HG03558 (cell line): ENCODE results near the gene MALRD1.
"Not testable (repeated sequence)": the region's sequence is repeated elsewhere in the genome, so short reads cannot be mapped to it uniquely, and the experiment has no call there.

Experiments
- ATAC-seq: cut with Tn5 transposase; IDR thresholded peaks from one replicate; pipeline ENCODE4 v1.9.1; 2021; ENCODE audit warnings: moderate number of reproducible peaks; ENCODE audit not compliant: unreplicated experiment; ENCODE audit errors: extremely low read depth

The MALRD1 gene

DNA sequence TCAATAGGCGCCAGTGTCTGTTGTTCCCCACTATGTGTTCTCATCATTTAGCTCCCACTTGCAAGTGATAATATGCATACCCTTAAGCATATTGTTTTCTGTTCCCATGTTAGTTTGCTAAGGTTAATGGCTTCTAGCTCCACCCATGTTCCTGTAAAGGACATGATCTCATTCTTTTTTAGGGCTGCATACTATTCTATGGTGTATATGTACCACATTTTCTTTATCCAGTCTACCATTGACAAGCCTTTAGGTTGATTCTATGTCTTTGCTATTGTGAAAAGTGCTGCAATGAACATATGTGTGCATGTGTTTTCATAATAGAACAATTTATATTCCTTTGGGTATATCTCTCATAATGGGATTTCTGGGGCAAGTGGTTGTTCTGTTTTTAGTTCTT is 689.8 kb downstream of the MALRD1 start:
- no peak for ATAC-seq

DNA sequence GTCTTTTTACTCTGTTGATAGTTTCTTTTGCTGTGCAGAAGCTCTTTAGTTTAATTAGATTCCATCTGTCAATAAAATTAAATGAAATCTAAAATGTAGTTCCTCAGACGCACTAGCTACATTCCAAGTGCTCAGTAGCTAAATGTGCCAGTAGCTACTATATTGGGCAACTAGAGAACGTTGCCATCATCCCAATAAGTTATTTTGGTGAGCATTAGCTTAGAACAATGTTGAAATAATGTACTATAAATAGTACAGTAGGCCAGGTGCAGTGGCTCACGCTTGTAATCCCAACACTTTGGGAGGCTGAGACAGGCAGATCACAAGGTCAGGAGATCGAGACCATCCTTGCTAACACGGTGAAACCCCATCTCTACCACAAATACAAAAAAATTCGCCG is 690.6 kb downstream of the MALRD1 start:
- ATAC-seq = not testable (repeated sequence)

DNA sequence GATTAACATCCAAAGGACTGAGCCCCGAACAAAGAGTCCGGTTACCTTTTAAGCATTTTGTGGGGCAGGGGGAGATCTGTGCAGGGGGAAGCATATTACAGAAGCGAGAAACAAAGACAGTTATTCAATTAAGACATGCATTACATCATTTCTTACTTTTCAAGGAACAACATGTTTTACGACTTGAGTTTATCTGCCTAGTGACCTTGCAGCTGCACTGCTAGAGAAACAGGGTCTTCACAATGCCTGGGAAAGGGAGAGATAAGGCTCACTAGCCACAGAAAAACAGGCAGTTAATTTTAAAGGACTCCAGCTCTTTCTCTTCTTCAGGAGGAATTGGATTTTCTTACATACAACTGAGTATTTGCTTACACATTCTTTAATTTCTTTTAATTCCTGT is 693.5 kb downstream of the MALRD1 start:
- not testable (repeated sequence) for ATAC-seq

DNA sequence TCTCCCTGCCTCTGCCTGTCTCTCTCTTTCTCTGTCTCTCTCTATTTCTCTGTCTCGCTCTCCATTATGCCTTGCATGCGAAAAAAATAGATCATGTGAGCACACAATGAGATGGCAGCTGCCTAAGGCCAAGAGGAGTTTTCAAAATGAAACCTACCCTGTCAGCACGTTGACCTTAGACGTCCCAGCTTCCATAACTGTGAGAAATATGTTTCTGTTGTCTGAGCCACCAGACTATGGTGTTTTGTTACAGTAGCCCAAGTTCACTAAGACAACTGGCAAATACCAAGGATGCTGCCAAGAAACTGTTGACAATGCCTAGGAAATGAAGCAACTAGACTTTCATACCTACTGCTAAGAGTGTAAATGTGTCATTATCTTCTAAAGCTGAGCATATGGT is 697.1 kb downstream of the MALRD1 start:
- ATAC-seq = no peak

DNA sequence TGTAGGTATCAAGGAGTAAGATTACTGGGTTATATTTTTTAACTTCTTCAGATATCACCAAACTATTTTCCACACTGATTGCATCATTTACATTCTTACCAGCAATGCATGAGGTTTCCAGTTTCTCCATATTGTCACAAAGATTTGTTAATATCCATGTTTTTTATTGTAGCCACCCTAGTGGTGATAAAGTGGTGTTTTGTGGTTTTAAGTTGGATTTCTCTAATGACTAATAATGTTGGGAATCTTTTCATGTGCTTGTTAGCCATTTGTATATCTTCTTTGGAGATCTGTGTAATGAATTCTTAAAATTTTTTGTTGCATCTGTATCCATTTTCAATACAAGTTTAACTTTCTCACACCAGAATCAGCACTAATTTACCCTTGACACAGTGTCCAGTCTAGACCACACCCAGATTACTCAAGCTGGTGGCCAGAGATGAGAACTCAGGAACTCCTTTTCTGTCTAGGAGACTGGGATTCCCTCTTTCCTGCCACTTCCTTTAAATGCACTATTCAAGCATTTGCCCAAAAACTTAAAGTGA is 700.7 kb downstream of the MALRD1 start:
- no peak for ATAC-seq

DNA sequence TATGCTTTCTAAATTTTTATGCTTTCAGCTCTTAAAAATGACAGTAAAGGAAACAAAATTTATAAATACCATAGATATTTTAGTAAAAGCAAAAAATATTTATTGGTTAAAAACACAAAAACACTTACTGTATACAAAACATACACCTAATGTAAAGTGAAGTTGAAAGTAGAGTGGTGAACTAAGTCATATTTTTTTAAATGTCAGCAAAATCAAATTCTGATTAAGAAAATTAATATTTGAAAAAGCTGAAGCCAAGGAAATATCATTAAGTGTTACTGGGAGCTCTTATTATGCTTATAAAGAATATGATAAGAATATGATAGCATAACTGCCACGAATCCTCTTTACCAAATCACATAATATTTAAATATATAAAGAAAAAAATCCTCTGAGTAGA is 702.4 kb downstream of the MALRD1 start:
- ATAC-seq = no peak

DNA sequence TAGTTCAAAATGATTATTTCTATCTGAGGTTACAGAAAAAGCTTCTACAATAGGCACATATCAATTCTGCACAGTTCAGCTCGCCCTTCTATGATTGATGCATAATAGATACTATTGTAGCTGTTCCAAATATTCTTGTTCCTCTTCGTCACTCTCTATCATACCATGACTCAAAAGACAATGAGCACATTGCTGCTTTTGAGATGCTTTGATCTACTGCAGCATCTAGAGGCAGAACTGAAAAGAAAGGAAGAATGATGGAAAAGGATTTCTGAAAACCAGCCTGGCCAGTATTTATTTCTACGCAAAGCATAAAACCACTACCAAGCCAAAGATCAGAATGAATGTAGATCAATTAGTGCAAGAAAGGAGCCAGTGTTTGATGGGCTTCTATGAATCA is 708.3 kb downstream of the MALRD1 start:
- no peak for ATAC-seq

DNA sequence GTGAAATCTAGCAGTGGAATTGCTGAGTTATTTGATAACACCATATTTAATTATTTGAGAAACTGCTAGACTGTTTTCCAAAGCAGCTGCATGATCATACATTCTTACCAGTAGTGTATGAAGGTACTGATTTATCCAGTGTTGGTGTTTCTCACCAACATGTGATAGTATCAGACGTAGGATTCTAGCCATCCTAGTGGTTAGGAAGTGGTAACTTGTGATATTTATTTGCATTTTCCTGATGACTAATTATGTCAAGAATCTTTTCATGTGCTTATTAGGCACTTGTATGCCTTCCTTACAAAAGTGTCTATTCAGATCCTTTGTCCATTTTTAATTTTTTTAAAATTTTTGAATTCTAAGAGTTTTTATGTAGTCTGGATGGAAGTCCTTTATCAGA is 713.4 kb downstream of the MALRD1 start:
- ATAC-seq = no peak

DNA sequence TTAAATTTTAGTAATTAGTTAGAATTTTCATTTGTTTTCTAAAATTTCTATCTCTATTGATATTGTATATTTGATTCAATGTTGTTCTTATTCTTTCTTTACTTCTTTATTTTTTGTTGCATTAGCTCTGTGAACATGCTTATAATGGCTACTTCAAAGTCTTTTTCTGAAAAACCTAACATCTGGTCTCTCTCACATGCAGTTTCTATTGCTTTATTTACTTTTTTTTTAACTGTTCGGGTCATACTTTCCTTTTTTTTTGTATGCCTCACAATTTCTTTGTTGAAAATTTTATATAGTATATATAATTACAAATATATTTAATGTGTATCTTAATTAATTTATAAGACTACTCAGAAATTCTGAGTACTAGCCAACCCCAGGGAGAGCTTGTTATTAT is 715.5 kb downstream of the MALRD1 start:
- ATAC-seq = no peak

DNA sequence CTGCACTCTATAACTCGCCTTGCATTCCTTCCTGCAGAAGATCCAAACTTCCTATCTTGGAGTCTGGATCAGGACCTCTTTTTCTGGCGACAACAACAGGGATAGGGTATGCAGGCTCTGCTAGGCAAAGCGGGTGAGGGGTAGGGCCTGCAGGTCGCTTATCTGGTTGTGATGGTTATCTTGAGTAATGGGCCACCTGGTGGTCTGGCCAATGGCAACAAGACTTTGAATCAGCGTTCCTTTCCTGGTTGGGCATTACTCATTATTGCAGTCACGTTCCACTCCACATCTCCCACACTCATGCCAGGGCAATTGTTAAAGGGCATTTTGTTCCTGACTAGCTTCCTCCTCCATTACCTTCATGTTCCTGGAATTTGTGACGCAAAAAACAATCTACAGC is 719.3 kb downstream of the MALRD1 start:
- no peak for ATAC-seq

DNA sequence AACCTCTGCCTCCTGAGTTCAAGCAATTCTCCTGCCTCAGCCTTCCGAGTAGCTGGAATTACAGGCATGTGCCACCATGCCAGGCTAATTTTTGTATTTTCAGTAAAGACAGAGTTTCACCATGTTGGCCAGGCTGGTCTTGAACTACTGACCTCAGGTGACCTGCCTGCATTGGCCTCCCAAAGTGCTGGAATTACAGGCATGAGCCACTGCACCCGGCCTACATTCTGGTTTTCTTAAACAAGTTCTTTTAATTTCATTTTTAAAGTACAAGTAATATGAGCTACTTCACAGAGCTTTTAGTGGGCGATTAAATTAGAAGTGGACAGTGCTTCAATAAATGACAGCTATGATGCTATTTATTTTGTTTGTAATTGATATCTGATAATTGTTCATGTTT is 721.2 kb downstream of the MALRD1 start:
- not testable (repeated sequence) for ATAC-seq

DNA sequence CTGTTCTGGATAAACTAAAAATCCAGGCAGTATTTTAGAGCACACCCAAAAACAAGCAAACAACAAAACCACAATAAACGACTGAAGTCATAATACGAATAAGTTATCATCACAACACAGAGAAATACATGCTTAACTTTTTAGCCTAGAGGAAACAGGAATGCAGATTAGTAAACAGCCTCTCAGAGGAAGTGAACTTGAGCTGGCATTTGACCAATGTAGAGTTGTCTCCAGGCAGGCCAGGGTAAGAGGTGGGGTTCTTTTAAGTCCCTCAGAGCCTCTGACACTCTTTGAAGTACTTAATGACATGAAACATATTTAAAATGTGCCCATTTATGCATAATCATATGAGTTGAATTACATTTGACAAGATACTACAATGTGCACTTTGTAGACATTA is 724.4 kb downstream of the MALRD1 start:
- ATAC-seq = no peak

DNA sequence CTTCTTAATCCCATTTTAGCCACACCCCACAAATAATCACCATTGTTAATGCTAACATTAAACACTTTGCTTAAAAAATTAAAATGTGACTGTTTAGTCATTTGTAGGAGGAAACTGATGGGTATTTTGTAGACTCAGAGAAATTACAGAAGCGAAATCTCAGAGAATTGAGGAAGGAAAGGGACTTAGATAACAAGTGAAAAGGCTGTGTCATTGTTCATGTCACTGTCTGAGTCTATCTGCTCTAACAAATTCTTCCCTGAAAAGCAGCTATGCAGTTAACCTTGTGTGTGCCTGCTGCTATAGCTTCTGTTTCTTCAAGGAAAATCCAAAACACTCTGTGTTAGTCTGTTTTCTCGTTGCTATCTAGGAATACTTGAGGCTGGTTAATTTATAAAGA is 726.7 kb downstream of the MALRD1 start:
- ATAC-seq = no peak

DNA sequence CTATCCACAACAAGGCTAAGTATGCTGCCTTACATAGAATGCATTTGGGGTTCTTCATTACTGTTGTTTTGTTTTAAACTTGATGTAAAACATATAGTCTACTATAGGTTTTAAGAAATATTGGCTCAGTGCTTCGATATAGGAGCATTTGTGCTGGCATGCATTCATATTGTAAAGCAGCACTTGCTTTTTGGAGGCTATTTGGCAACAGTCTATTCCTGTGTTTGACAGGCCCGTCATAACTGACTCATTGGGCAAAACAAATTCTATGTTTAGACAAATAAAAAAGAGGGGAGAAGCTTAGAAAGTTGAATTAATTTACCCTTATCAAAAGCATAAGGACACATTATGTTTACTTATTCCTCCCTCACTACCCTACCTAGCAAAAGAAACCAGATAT is 729.2 kb downstream of the MALRD1 start:
- no peak for ATAC-seq

DNA sequence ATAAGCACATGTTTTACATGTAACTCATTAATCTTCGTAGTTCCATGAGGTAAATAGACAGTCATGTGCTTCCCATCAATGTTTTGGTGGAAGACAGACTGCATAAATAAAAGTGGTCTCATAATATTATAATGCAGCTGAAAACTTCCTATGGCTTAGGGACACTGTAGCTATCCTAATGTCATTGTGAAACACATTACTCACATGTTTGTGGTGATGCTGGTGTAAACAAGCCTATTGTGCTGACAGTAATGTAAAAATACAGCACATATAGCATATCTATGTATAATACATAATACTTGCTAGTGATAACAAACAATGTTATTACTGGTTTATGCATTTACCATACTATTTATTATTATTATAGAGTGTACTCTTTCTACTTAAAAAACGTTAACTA is 730.4 kb downstream of the MALRD1 start:
- no peak for ATAC-seq

DNA sequence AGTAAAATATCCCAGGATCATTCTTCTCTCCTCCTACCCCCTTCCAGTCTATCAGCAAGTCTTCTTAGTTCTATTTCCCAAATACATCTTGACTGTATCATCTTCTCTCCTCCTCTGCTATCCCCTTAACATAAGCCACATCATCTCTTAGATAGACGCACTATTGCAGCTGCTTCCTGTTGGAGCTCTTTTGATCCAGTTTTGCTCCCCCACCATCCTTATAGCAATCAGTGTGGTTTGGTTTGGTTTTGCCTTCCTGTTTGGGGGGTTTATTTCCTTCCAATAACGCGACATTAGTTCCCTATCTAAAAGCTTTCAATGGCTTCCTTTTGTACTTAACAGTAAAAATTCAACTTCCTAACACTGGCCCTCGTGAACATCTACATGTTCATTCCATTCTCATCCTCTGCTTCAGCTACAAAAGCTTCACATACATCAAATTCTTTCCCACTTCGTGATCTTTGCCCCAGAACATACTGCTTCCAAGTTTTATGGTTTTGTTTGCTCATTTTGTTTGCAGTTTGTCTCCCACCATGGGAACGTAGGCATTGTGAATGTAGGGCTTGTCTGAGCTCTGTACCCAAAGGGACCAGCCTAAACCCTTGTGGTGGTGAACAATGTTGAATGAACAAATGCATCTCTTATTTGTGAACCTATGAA is 734.0 kb downstream of the MALRD1 start:
- ATAC-seq = no peak

DNA sequence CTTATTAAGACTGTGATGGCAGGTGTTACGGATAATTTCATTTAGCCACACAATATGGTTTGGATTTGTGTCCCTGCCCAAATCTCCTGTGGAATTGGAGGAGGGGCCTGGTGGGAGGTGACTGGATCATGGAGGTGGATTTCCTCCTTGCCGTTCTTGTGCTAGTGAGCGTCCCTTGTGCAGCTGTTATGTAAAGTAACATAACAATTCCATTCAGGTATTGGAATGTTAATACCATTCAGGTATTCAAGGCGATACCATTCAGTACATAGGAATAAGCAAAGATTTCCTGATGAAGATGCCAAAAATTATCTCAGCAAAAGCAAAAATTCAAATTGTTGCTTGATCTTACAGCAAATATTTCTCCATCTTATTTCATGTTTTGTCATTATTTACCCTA is 735.1 kb downstream of the MALRD1 start:
- ATAC-seq = no peak
